Erythroblast (primary cell): ENCODE measurements around the gene MAIP1.

ENCODE experiments used
- GATA1 ChIP-seq: IDR thresholded peaks from 2 replicates; pipeline ENCODE4 v1.6.1; 2011; ENCODE audit warnings: low read depth, mild to moderate bottlenecking, control low read depth, low read length, moderate library complexity
- POLR2A ChIP-seq: IDR thresholded peaks from 2 replicates; pipeline ENCODE4 v1.6.1; 2011; ENCODE audit warnings: mild to moderate bottlenecking, low read length

DNA sequence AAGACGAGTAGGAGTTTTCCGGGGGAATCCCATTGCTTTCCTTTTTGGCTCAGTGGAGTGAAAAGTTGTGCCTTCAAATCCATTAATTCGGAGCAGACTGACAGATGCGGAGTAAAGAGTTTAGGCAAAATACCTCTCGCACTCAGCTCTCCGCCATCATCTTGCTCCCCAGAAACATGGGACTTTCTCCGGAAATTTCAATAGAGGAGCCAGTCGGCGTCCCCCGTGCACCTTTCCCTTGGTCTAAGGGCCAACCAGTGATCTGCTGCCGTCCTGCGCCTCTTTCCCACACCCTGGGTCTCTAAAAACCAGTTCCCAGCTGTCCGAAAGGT is 409 bp upstream of the MAIP1 start:
- no peak for TF ChIP-seq POLR2A
- no peak for TF ChIP-seq GATA1
